DMS79 treated with DMSO at 0.1 percent for 48 hours (cell line): ENCODE results near the gene VEPH1.

ENCODE experiments used
- DNase-seq: peaks from one replicate; lab custom pipeline; 2025; lab: John Stamatoyannopoulos, UW

VEPH1 gene

GRCh38 chr3:157428853-157429252, 74.4 kb downstream of the VEPH1 start:
- DNase-seq, result no peak

DNA sequence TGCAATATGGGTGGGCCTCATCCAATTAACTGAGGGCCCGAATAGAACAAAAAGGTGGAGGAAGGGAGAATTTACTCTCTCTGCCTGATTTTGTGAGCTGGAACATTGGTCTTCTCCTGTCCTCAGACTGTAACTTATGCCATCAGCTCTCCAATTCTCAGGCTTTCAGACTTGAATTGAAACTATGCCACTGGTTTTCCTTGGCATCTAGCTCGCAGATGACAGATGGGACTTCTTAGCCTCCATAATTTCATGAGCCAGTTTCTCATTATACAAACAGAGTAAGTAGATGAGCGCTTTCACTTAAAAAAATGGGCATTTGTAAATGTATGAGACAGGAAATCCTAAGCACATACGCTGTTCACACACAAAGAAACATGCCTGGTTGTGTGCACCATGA, 75.3 kb downstream of the VEPH1 start:
- DNase-seq, result no peak

GRCh38 chr3:157423337-157423736, 79.9 kb downstream of the VEPH1 start:
- DNase-seq, result no peak

GRCh38 chr3:157420606-157421130, 82.5 kb downstream of the VEPH1 start:
- no peak for DNase-seq

DNA sequence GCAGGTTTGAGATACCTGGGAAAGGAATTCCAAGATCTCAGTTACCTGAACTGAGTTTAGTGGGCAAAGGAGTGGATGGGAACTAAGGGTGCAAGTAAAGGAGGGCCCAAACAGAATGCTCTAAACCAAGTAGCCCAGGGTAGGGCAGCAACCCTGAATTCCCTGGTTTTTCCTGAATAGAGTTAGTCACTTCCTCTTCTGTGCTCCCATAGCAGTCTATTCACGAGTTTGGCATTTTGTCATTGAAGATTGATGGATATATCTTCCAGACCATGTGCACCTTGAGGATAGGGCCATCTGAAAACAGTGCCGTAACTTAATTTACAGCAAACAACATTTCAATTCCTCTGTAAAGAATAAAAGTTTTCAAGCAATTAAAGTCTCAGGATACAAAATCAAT, 85.1 kb downstream of the VEPH1 start:
- no peak for DNase-seq

DNA sequence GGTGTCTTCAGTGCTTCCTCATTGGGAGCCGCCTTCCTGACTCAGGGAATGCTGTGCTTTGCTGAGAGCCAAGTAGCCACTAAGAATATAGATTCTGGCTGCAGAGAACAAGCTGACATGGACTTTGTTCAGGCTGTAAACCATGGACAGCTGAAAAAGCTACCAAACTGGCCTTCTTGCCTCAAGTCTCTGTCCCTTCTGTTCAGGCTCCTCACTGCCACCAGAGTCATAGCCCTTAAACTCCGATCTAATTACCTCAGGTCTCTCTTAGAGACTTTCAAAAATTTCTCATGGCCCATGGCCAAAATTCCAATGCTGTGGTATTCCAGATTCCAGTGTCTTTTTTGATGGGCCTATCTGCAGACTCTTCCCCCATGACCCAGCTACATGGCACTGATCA, 86.0 kb downstream of the VEPH1 start:
- DNase-seq, result no peak

DNA sequence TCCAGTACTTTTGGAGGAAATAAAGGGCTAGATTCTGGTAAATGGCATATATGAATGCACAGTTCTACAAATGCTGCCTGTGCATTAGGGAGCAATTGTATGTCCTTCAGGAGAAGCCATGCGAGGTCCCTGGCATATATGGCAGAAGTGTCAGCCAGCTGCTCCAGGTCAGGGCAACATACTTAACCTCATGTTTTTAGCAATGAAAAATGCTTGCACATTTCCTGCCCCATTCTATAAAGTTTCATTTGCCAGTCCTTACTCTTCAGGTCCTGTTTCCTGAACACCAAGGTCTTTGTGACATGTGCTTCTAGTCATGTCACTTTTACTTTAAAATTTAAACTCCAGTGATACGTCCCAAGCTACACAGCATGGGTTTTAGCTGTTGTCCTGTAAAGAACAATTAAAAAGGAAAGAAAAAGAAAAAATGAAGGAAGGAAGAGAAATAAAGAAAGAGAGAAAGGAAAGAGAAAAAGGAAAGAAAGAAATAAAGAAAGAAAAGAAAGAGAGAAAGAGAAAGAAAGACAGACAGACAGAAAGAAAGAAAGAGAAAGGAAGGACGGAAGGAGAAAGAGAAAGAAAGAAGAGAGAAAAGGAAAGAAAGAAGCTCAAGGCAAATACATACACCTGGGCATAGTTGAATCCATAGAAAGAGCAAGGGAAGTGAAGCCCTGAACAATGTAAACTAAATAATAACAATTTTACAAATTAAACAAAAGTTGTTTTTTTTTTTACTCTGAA, 86.7 kb downstream of the VEPH1 start:
- DNase-seq, result no peak

DNA sequence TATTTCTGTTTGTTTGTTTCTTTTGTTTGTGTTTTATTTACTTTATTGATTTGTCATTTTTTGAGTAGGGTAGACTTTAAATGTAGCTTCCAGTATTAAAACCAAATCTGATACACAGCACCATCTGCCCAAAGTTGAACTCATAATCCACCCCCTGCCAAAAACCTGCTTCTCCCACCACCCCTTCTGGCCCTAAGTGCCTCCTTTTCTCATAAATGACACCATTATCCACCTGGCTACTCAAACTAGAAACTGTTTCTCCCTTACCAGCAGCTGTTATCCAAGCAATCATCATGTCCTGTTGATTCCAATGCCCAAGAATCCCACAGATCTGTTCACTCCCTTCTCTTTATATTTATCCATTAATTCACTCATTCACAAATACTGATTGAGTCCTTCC, 88.4 kb downstream of the VEPH1 start:
- no peak for DNase-seq

DNA sequence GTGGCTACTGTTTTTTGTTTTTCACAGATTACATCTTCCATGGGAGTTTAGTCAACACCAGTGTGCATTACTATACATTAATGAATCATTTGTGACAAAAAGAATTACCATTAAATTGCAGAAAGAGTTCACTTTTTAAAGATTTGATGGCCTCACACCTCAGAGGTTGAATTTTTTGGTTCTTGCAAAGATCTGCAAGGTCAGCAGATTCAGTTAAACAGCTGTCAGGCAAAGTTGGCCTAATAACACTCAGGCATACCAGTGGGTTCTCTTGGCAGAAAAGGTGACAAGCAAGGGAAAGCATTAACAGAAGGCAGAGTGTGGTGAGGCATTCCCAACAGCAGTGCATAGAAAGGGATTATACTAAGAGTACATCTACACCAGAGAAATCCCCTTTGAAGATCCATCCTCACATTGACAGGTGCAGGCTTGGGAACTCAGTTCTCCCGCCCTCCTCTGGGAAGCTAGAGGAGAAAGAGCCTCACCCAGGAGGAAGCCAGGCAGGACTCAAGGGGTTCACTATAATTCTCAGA, 90.8 kb downstream of the VEPH1 start:
- DNase-seq, result no peak

DNA sequence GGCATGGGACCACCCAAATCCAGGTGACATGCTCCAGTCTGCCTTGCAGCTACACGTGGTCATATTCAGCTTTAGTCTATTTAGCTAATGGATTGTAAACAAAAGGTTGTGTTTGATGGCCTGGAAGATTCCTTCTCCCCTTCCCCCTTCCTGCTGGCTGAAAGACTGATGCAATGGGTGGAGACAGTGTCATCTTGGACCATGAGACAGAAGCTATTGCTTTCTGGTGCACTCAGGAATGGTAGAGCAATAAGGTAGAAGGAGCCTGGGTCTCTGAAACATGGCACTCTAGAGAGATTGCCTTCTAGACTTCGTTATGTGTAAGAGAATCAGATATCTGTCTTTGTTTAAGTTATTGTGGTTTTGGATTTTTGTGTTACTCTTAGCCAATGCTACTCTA, 92.3 kb downstream of the VEPH1 start:
- no peak for DNase-seq

DNA sequence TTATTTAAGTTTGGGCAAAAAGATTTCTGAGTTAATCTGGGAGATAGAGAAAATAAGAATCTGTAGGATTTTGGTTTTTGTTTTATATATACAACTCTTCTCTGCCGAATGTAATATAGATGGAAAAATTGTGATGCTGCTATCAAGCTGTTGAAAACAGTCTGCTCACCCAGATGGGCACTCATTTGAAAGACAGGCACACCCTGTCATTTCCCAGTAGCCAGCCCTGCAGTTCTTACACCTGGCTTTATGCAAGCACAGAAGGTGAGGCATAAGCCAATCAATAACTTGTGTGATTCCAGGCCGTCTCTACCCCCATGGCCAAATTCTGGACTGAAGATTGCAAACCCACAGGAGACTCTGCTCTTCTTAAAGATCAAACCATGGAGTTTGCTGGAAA, 93.7 kb downstream of the VEPH1 start:
- no peak for DNase-seq

DNA sequence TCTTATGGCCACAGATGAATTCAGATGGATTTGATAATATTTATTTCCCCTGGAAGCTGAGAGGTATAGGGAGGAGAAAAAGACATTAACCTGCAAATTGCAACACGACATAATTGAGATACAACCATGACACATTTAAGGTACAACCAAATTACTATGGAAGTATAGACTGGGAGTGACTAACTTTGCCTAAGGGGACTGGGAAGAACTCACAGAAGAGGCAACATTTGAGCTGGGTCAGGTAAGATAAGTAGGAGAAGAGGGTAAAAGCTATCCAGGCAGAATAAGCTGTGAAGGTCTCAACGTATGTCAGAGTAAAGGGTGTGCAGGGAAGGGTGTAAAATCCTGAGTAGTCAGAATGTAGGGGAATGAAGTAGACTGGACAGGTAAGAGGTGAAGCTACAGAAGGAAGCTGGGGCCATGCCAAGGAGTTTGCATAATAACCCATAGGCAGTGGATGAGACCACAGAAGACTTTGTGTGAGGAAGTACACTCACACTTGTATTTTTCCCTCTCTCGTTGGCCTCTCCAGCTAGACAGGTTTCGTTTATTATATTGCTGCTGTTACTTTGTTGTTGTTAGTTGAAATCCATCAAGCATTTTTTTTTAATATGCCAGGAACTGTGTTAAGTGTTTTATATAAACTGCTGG, 94.6 kb downstream of the VEPH1 start:
- DNase-seq, result no peak

DNA sequence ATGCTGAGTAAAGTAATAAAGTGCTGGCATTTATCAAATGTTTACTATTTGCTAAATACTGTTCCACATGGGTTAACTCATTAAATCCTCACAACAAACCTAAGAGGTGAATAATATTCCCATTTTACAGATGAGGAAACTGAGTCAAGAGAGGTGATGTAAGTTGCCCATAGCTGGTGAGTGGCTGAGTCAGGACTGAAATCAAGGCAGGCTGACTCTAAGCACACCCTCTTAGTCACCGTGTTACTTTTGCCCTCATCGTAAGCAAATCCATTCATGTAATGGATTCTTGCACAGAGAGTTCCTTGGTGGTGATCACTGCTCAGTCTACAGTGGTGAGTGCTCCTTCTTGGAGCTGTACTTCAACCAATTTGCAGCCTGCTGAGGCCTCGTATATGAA, 95.4 kb downstream of the VEPH1 start:
- DNase-seq, result no peak

DNA sequence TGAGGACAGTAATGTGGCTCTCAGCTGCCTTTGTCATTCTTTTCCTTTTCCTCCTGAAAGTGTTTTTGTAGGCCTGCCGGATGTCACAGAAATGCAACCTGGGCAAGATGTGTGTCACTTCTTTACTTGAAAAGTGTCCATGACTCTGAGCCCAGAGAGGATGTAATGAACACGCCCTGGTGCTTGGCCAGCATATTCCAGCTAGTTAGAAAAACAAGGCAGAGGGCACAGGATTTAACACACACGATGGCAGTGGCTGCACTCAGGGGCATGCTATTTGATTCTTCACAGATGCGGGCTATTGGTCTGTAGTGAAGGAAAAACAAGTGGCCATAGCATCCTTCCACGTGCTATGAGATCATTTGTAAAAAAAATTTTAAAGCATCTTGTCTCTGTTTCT, 96.8 kb downstream of the VEPH1 start:
- DNase-seq, result no peak

- DNase-seq, result no peak
Observed at GRCh38 chr3:157405457-157405856, 97.8 kb downstream of the VEPH1 start.

GRCh38 chr3:157404381-157404780, 98.8 kb downstream of the VEPH1 start:
- DNase-seq, result no peak

DNA sequence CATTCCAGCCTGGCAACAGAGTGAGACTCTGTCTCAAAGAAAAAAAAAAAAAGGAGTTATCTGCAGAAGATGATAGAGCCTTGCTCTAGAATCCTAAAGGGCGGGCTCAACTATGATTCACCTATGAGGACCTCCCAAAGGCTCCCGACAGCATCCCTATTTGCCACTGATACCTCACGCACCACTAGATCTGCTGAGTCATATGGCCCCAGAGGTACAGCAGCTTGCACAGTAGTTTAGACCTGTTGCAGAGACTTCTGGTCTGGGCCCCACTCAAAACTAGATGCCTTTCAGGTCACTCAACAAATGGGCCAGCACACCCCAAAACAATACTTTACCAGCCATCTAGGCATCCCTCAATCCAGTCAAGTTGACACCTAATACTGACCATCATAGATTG, 104.6 kb downstream of the VEPH1 start:
- no peak for DNase-seq

GRCh38 chr3:157394411-157394810, 108.8 kb downstream of the VEPH1 start:
- no peak for DNase-seq

DNA sequence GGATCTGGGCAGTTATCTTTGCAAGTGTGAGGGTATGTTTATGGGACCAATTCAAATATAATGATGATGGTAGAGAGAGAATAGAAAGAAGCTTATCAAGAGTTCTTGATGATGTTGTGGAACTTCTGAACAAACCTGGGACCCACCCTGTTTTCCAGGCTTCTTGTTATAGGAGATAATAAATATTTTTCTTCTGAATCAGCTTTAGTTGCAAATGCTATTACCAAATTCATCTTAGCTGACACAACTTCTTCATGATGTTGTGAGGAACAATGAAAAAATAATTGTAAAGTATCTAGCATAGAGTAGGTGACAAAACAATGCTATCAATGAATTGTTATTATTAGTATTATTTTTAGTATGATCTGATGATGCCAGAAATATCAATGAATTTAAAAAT, 110.1 kb downstream of the VEPH1 start:
- DNase-seq, result no peak

DNA sequence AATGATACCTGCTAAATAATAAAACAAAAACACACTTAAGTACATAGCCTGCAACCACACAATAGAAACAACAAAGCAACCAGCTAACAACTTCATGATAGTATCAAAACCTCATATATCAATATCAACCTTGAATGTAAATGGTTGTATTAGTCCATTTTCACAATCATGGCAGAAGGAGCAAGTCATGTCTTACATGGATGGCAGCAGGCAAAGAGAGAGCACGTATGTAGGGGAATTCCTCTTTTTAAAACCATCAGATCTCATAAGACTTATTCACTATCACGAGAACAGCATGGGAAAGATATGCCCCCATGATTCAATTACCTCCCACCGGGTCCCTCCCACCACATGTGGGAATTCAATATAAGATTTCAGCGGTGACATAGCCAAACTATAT, 111.1 kb downstream of the VEPH1 start:
- DNase-seq, result no peak

DNA sequence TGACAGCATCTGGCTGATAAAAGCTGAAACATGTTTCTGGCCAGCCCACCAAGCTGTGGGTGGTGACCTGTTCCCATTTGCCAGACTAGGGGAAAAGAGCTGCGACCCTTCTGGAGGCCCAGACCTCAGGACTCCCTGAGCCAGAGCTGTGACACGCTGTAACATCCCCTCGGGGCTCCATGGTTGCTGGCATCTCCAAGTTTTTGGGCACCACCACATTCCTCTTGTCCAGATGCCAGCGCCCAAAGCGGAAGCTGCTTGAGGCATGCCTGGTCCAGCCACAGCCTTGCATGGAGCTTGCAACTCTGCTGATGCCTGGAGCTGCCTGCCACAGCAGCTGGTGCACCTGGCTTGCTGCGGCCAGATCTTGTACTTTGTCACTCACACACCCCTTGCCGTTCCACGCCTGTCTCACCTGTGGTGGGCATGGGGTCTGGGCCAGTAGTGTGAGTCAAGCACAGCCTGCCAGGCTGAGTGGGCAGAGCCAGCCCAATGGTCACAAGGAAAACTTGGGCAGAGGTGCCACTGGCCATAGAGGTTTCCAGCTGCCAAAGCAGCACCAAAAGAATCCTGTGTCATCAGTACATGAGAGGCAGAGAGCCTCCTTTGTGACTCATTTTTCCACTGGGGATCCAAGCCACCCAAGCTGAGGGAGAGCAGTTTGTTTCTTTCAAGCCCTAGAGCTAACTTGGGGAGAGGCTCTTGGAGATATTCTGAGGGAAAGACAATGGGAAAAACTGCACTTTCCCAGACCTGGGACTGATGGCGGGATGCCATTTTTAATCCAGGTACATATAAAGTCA, 112.3 kb downstream of the VEPH1 start:
- DNase-seq, result no peak

GRCh38 chr3:157388976-157389375, 114.2 kb downstream of the VEPH1 start:
- DNase-seq, result no peak
